IMR-90 (cell line): ENCODE results near the gene NOS1AP. TPM values are rescaled to one million over a fixed set of nuclear protein-coding genes. Genes with fewer than 3 reads are reported as not detected.

Experiments used
- ATAC-seq: fragments of 200-7000 bp; cut with Tn5 transposase; 2 replicates; pipeline ENCODE4 v1.9.1; 2020; ENCODE audit warnings: low read depth, mild to moderate bottlenecking, moderate library complexity
- BruUV-seq: library from RNA; stranded (reverse); fragments of 400-500 nt; replicated peaks from 2 replicates; lab custom pipeline; 2021; lab: Mats Ljungman, UMichigan
- CTCF ChIA-PET: fragments of 300-600 bp; formaldehyde crosslinking; extraction: SDS; loops from one replicate; lab custom pipeline; 2021; ENCODE audit warnings: antibody characterized with exemption; lab: Yijun Ruan, JAX
- POLR2A ChIA-PET: fragments of 300-600 bp; sonication (Branson Sonifier 250); formaldehyde crosslinking; loops from one replicate; lab custom pipeline; 2022; ENCODE audit warnings: antibody characterized with exemption; ENCODE audit not compliant: unreplicated experiment; lab: Charles Lee
- DNase-seq: peaks from one replicate; pipeline ENCODE4 v3.0.0; 2013
- H2AFZ ChIP-seq: replicated peaks from 2 replicates; pipeline ENCODE3; 2013; ENCODE audit warnings: low read length, mild to moderate bottlenecking; ENCODE audit not compliant: poor library complexity
- H2AK5ac ChIP-seq: 2 replicates; pipeline ENCODE4 v1.6.1; 2013; ENCODE audit warnings: low read depth, low read length, inconsistent platforms
- H2AK9ac ChIP-seq: replicated peaks from 2 replicates; pipeline ENCODE3; 2013; ENCODE audit warnings: mild to moderate bottlenecking, low read depth, low read length, moderate library complexity; ENCODE audit not compliant: poor library complexity
- H2BK120ac ChIP-seq: 2 replicates; pipeline ENCODE4 v1.6.1; 2013; ENCODE audit warnings: low read depth, low read length, inconsistent platforms
- H2BK15ac ChIP-seq: 3 replicates; pipeline ENCODE4 v1.6.1; 2013; ENCODE audit warnings: low read depth, low read length, inconsistent platforms
- H2BK20ac ChIP-seq: 2 replicates; pipeline ENCODE4 v1.6.1; 2013; ENCODE audit warnings: low read depth, mild to moderate bottlenecking, inconsistent platforms, low read length, moderate library complexity
- H2BK5ac ChIP-seq: 2 replicates; pipeline ENCODE4 v1.6.1; 2013; ENCODE audit warnings: mild to moderate bottlenecking, low read depth, low read length, inconsistent platforms; ENCODE audit not compliant: poor library complexity, severe bottlenecking
- H3K14ac ChIP-seq: replicated peaks from 2 replicates; pipeline ENCODE4 v1.6.1; 2013; ENCODE audit warnings: low read depth, low read length, inconsistent platforms
- H3K18ac ChIP-seq: 2 replicates; pipeline ENCODE4 v1.6.1; 2013; ENCODE audit warnings: low read depth, low read length, control low read depth
- H3K23ac ChIP-seq: 2 replicates; pipeline ENCODE4 v1.6.1; 2013; ENCODE audit warnings: low read depth, low read length, inconsistent platforms
- H3K27ac ChIP-seq: 2 replicates; pipeline ENCODE4 v1.5.1; 2013; ENCODE audit warnings: mild to moderate bottlenecking, control low read depth, low read length; ENCODE audit not compliant: insufficient read depth
- H3K27me3 ChIP-seq: 2 replicates; pipeline ENCODE4 v1.6.1; 2013; ENCODE audit warnings: low read length; ENCODE audit not compliant: control insufficient read depth, insufficient read depth
- H3K36me3 ChIP-seq: 2 replicates; pipeline ENCODE4 v1.6.1; 2013; ENCODE audit warnings: low read length, mixed read lengths; ENCODE audit not compliant: control insufficient read depth, insufficient read depth
- H3K4ac ChIP-seq: 2 replicates; pipeline ENCODE4 v1.6.1; 2013; ENCODE audit warnings: low read depth, low read length, inconsistent platforms
- H3K4me1 ChIP-seq: 2 replicates; pipeline ENCODE4 v1.6.1; 2013; ENCODE audit warnings: low read length, mixed read lengths; ENCODE audit not compliant: control insufficient read depth, insufficient read depth
- H3K4me2 ChIP-seq: 2 replicates; pipeline ENCODE4 v1.6.1; 2013; ENCODE audit warnings: low read depth, mild to moderate bottlenecking, control low read depth, low read length, moderate library complexity
- H3K4me3 ChIP-seq: 2 replicates; pipeline ENCODE4 v1.5.1; 2013; ENCODE audit warnings: low read depth, mild to moderate bottlenecking, control low read depth, low read length, moderate library complexity; ENCODE audit not compliant: insufficient read depth
- H3K56ac ChIP-seq: 2 replicates; pipeline ENCODE4 v1.6.1; 2013; ENCODE audit warnings: low read length, inconsistent platforms; ENCODE audit not compliant: insufficient read depth; ENCODE audit errors: extremely low read depth
- H3K79me1 ChIP-seq, 2 experiments: 2 replicates each; pipeline ENCODE4 v1.6.1; 2013; ENCODE audit warnings: low read length in 2 of 2, inconsistent platforms in 1 of 2, low read depth in 1 of 2
- H3K9ac ChIP-seq: 2 replicates; pipeline ENCODE4 v1.6.1; 2013; ENCODE audit warnings: low read depth, low read length, control low read depth
- H3K9me1 ChIP-seq: 2 replicates; pipeline ENCODE4 v1.6.1; 2013; ENCODE audit warnings: low read length, inconsistent platforms; ENCODE audit not compliant: insufficient read depth
- H3K9me3 ChIP-seq: 2 replicates; pipeline ENCODE4 v1.6.1; 2013; ENCODE audit warnings: low read length; ENCODE audit not compliant: control insufficient read depth, insufficient read depth
- H4K20me1 ChIP-seq: 2 replicates; pipeline ENCODE4 v1.6.1; 2013; ENCODE audit warnings: low read length, inconsistent platforms; ENCODE audit not compliant: insufficient read depth
- H4K5ac ChIP-seq: 2 replicates; pipeline ENCODE4 v1.6.1; 2013; ENCODE audit warnings: mild to moderate bottlenecking, low read depth, low read length, control low read depth
- H4K8ac ChIP-seq, 2 experiments: 2 replicates each; pipeline ENCODE4 v1.6.1; 2013; ENCODE audit warnings: low read depth in 2 of 2, low read length in 2 of 2, control low read depth in 1 of 2, inconsistent platforms in 1 of 2
- H4K91ac ChIP-seq: 2 replicates; pipeline ENCODE4 v1.6.1; 2013; ENCODE audit warnings: low read depth, low read length, inconsistent platforms; ENCODE audit not compliant: insufficient read depth
- FOS ChIP-seq: fragments of 150-350 bp; IDR thresholded peaks from 2 replicates; pipeline ENCODE4 v1.6.1; 2016; ENCODE audit warnings: low read depth, low read length
- USF2 ChIP-seq: fragments of 150-350 bp; IDR thresholded peaks from 2 replicates; pipeline ENCODE4 v1.6.1; 2017; ENCODE audit warnings: mild to moderate bottlenecking, antibody characterized with exemption, low read length, low read depth
- WGBS, 2 experiments: methylation state at CpG; one replicate each; pipeline versions ENCODE4 v1.1.5 to v1.1.7; 2013; ENCODE audit warnings: missing lambda C conversion rate in 2 of 2; ENCODE audit not compliant: insufficient read length in 1 of 2; ENCODE audit errors: extremely low coverage in 2 of 2; 5-methylcytosine and 5-hydroxymethylcytosine counted together
- dilution Hi-C: fragments of 300-500 bp; cut with HindIII; formaldehyde crosslinking; loops from one replicate; pipeline ENCODE4 v1.14.3; 2018; ENCODE audit warnings: low sequenced_read_pairs; ENCODE audit not compliant: unreplicated experiment
- in situ Hi-C: fragments of 300-500 bp; cut with MboI; formaldehyde crosslinking; loops from 3 replicates; pipeline ENCODE4 v1.14.3; 2019; ENCODE audit warnings: low sequenced_read_pairs, inconsistent platforms, mixed read lengths
- intact Hi-C: fragments of 100-400 bp; cut with micrococcal nuclease; formaldehyde crosslinking; loops from 2 replicates; pipeline ENCODE4 v1.10.0; 2022
- polyA plus RNA-seq, 3 experiments: library from polyadenylated mRNA; depleted of rRNA; stranded (reverse); fragments of >200 nt; gene quantifications; 2 replicates each; pipeline ENCODE4 v1.2.3, GENCODE V29; 2012; ENCODE audit warnings: low replicate concordance in 1 of 3
- total RNA-seq: library from RNA; depleted of rRNA; stranded (reverse); fragments of >200 nt; gene quantifications from 2 replicates; pipeline ENCODE4 v1.2.3, GENCODE V29; 2012

Gene NOS1AP
- total and polyA plus RNA-seq, 2 of the 4 experiments (the other 2 are of a cell fraction), result 0.18 to 0.19 TPM

- no TSS peak for BruUV-seq
- no peak for ATAC-seq
- dilution Hi-C loops, result no loop called here
Observed at GRCh38 chr1:162363823-162364222, 294.3 kb downstream of the NOS1AP start.

More at GRCh38 chr1:162363823-162364222, 294.3 kb downstream of the NOS1AP start:
- whole genome bisulfite sequencing, 2 experiments, result 59% methylated on average over 3 of the region's 3 CpGs; no CpG with 5 or more reads in 1 of the 2 experiments
- peaks cover 13% of the 10 kb centered on the region for H3K27me3 ChIP-seq
- no peak overlapping the region for H3K27ac ChIP-seq
- H3K4me3 ChIP-seq, result no peak overlapping the region
- H2AK9ac ChIP-seq, result no peak overlapping the region
- no peaks in the 10 kb centered on the region; the same call in 1 of the 2 replicates for H3K9me1 ChIP-seq
- intact Hi-C loops (no loop called here), in situ Hi-C loops (no loop called here)
- no peak overlapping the region for H3K56ac ChIP-seq
- H3K36me3 ChIP-seq, result no peaks in the 10 kb centered on the region
- H2AK5ac ChIP-seq, result no peak overlapping the region
- no peak overlapping the region for H3K23ac ChIP-seq
- no peak overlapping the region for H3K14ac ChIP-seq
- no peak for TF ChIP-seq FOS
- no peak for TF ChIP-seq USF2
- no peak overlapping the region for H3K4me2 ChIP-seq
- DNase-seq, result no peak
- H2BK20ac ChIP-seq, result no peak overlapping the region
- H3K4ac ChIP-seq, result no peak overlapping the region
- no peak overlapping the region for H2BK15ac ChIP-seq
- no peaks in the 10 kb centered on the region for H3K79me1 ChIP-seq
- H4K20me1 ChIP-seq, result no peaks in the 10 kb centered on the region
- no peak overlapping the region for H4K5ac ChIP-seq
- H4K91ac ChIP-seq, result no peak overlapping the region
- no peak overlapping the region for H4K8ac ChIP-seq
- H2AFZ ChIP-seq, result no peak overlapping the region
- no peak overlapping the region for H3K9ac ChIP-seq
- no peak overlapping the region for H3K18ac ChIP-seq
- no peaks in the 10 kb centered on the region for H3K9me3 ChIP-seq
- H2BK120ac ChIP-seq, result no peak overlapping the region
- CTCF ChIA-PET, result interaction anchor here (0.6 kb wide), 1 partner anchor 19 kb away, joined by 6 read pairs; no protein-coding TSS in a partner anchor
- POLR2A ChIA-PET, result no interaction called here
- H3K4me1 ChIP-seq, result no peaks in the 10 kb centered on the region
- no peak overlapping the region for H2BK5ac ChIP-seq
